Measurements from ENCODE around the gene RALGDS.

GRCh38 chr9:133066181-133066983, 54.7 kb downstream of the RALGDS start:
- no peak for TF ChIP-seq CTCF (IDR thresholded peaks at IDR 0.05)
- TF ChIP-seq POLR2A (IDR thresholded peaks at IDR 0.05) = no peak
